ENCODE measurements around the gene TUT7. TPM values are rescaled to one million over a fixed set of nuclear protein-coding genes. Genes with fewer than 3 reads are reported as not detected.

Gene TUT7
- total RNA-seq, 1 donor, result 39.8 TPM

- Histone ChIP-seq H3K4me2 (ENCODE audit: insufficient read depth, low read length) (no peak overlapping the region), H3K4me1 (ENCODE audit: insufficient read depth, low read length) (peaks cover 25% of the 10 kb centered on the region), H3K27ac (ENCODE audit: low read depth, low read length) (peak overlapping the region; percentile 34), H3K4me3 (ENCODE audit: insufficient read depth, low read length) (no peak overlapping the region), H3K36me3 (ENCODE audit: insufficient read depth, low read length) (peaks cover 74% of the 10 kb centered on the region), H4K20me1 (ENCODE audit: insufficient read depth, low read length) (no peaks in the 10 kb centered on the region), H2AFZ (ENCODE audit: low read length) (no peak overlapping the region), H3K79me2 (ENCODE audit: insufficient read depth, low read length) (peaks cover 13% of the 10 kb centered on the region), H3K9me3 (ENCODE audit: low read depth, low read length) (no peaks in the 10 kb centered on the region), H3K27me3 (ENCODE audit: insufficient read depth, low read length) (no peaks in the 10 kb centered on the region)
- no peak for TF ChIP-seq CTCF (IDR thresholded peaks at IDR 0.05; ENCODE audit: extremely low read depth, low read depth, low read length)
- DNase-seq (ENCODE audit: insufficient read length, low spot score, missing footprints), result no peak
Measured at GRCh38 chr9:86341007-86341491, 13.2 kb downstream of the TUT7 start.

GRCh38 chr9:86340356-86341006 lies 13.7 kb downstream of the TUT7 start:
- peaks cover 7% of the 10 kb centered on the region for H3K79me2 ChIP-seq (ENCODE audit: insufficient read depth, low read length)
- no peak overlapping the region for H3K4me3 ChIP-seq (ENCODE audit: insufficient read depth, low read length)
- no peak overlapping the region for H2AFZ ChIP-seq (ENCODE audit: low read length)
- no peak for TF ChIP-seq CTCF (IDR thresholded peaks at IDR 0.05; ENCODE audit: extremely low read depth, low read depth, low read length)
- peaks cover 74% of the 10 kb centered on the region for H3K36me3 ChIP-seq (ENCODE audit: insufficient read depth, low read length)
- H3K27me3 ChIP-seq (ENCODE audit: insufficient read depth, low read length), result no peaks in the 10 kb centered on the region
- H3K9me3 ChIP-seq (ENCODE audit: low read depth, low read length), result no peaks in the 10 kb centered on the region
- peak overlapping the region; percentile 34 for H3K27ac ChIP-seq (ENCODE audit: low read depth, low read length)
- H3K4me1 ChIP-seq (ENCODE audit: insufficient read depth, low read length), result peaks cover 25% of the 10 kb centered on the region
- DNase-seq (ENCODE audit: insufficient read length, low spot score, missing footprints), result no peak
- H3K4me2 ChIP-seq (ENCODE audit: insufficient read depth, low read length), result no peak overlapping the region
- H4K20me1 ChIP-seq (ENCODE audit: insufficient read depth, low read length), result no peaks in the 10 kb centered on the region

- Histone ChIP-seq H3K4me2 (ENCODE audit: insufficient read depth, low read length) (no peak overlapping the region), H3K9me3 (ENCODE audit: low read depth, low read length) (no peaks in the 10 kb centered on the region), H3K36me3 (ENCODE audit: insufficient read depth, low read length) (peaks cover 85% of the 10 kb centered on the region), H3K27me3 (ENCODE audit: insufficient read depth, low read length) (no peaks in the 10 kb centered on the region), H3K27ac (ENCODE audit: low read depth, low read length) (no peak overlapping the region), H3K79me2 (ENCODE audit: insufficient read depth, low read length) (no peaks in the 10 kb centered on the region), H3K4me3 (ENCODE audit: insufficient read depth, low read length) (no peak overlapping the region), H3K4me1 (ENCODE audit: insufficient read depth, low read length) (peaks cover 25% of the 10 kb centered on the region), H2AFZ (ENCODE audit: low read length) (no peak overlapping the region), H4K20me1 (ENCODE audit: insufficient read depth, low read length) (no peaks in the 10 kb centered on the region)
- DNase-seq (ENCODE audit: insufficient read length, low spot score, missing footprints), result no peak
- TF ChIP-seq CTCF (IDR thresholded peaks at IDR 0.05; ENCODE audit: extremely low read depth, low read depth, low read length), result no peak
Measured at GRCh38 chr9:86337469-86338108, 16.6 kb downstream of the TUT7 start.

- Histone ChIP-seq H2AFZ (ENCODE audit: low read length) (no peak overlapping the region), H3K79me2 (ENCODE audit: insufficient read depth, low read length) (no peaks in the 10 kb centered on the region), H3K27me3 (ENCODE audit: insufficient read depth, low read length) (no peaks in the 10 kb centered on the region), H3K4me3 (ENCODE audit: insufficient read depth, low read length) (no peak overlapping the region), H3K4me1 (ENCODE audit: insufficient read depth, low read length) (peaks cover 16% of the 10 kb centered on the region), H3K36me3 (ENCODE audit: insufficient read depth, low read length) (peaks cover 86% of the 10 kb centered on the region), H3K27ac (ENCODE audit: low read depth, low read length) (no peak overlapping the region), H3K4me2 (ENCODE audit: insufficient read depth, low read length) (no peak overlapping the region), H3K9me3 (ENCODE audit: low read depth, low read length) (no peaks in the 10 kb centered on the region), H4K20me1 (ENCODE audit: insufficient read depth, low read length) (no peaks in the 10 kb centered on the region)
- no peak for TF ChIP-seq CTCF (IDR thresholded peaks at IDR 0.05; ENCODE audit: extremely low read depth, low read depth, low read length)
- no peak for DNase-seq (ENCODE audit: insufficient read length, low spot score, missing footprints)
Measured at GRCh38 chr9:86336058-86336457, 18.2 kb downstream of the TUT7 start.
